Fibroblast of lung (primary cell): ENCODE results near the gene HID1. TPM values are rescaled to one million over a fixed set of nuclear protein-coding genes. Genes with fewer than 3 reads are reported as not detected.

ENCODE experiments used
- DNase-seq, 2 donors: peaks; one replicate each; pipeline versions ENCODE4 v3.0.0 to v3.0.0-alpha.2; 2010; ENCODE audit warnings: low read depth in 2 of 2
- H2AFZ ChIP-seq: 2 replicates; pipeline ENCODE4 v1.5.1; 2012; ENCODE audit warnings: low read length, control low read depth, inconsistent platforms
- H3K27ac ChIP-seq: 2 replicates; pipeline ENCODE4 v1.5.1; 2011; ENCODE audit warnings: low read length, control low read depth; ENCODE audit not compliant: insufficient read depth
- H3K27me3 ChIP-seq: 2 replicates; pipeline ENCODE4 v1.5.1; 2011; ENCODE audit warnings: mild to moderate bottlenecking, low read length; ENCODE audit not compliant: control insufficient read depth, insufficient read depth
- H3K36me3 ChIP-seq: 2 replicates; pipeline ENCODE4 v1.5.1; 2011; ENCODE audit warnings: low read length; ENCODE audit not compliant: control insufficient read depth, insufficient read depth
- H3K4me1 ChIP-seq: 2 replicates; pipeline ENCODE4 v1.5.1; 2011; ENCODE audit warnings: low read length; ENCODE audit not compliant: control insufficient read depth, insufficient read depth; ENCODE audit errors: extremely low read depth
- H3K4me2 ChIP-seq: 2 replicates; pipeline ENCODE4 v1.5.1; 2011; ENCODE audit warnings: low read length, control low read depth; ENCODE audit not compliant: insufficient read depth; ENCODE audit errors: extremely low read depth
- H3K4me3 ChIP-seq, 4 experiments: fragments of 200-600 bp in 1 of 4; sonication (generic) in 1 of 4; replicated peaks in 1 of 4; 2 replicates each; pipeline ENCODE4 v1.5.1; 2011 to 2016; ENCODE audit warnings: low read length in 4 of 4, low read depth in 3 of 4, mild to moderate bottlenecking in 3 of 4, control low read depth in 2 of 4, inconsistent platforms in 1 of 4, mixed read lengths in 1 of 4; ENCODE audit not compliant: insufficient read depth in 1 of 4; ENCODE audit errors: control extremely low read depth in 1 of 4
- H3K79me2 ChIP-seq: 2 replicates; pipeline ENCODE4 v1.5.1; 2012; ENCODE audit warnings: mild to moderate bottlenecking, low read length, inconsistent platforms; ENCODE audit not compliant: control insufficient read depth, insufficient read depth
- H3K9ac ChIP-seq: 2 replicates; pipeline ENCODE4 v1.5.1; 2011; ENCODE audit warnings: mild to moderate bottlenecking, low read length, control low read depth; ENCODE audit not compliant: insufficient read depth
- H3K9me3 ChIP-seq: 2 replicates; pipeline ENCODE4 v1.5.1; 2012; ENCODE audit warnings: low read depth, low read length; ENCODE audit not compliant: control insufficient read depth, insufficient read depth
- H4K20me1 ChIP-seq: 2 replicates; pipeline ENCODE4 v1.5.1; 2011; ENCODE audit warnings: low read length; ENCODE audit not compliant: control insufficient read depth, insufficient read depth; ENCODE audit errors: extremely low read depth
- EZH2 ChIP-seq: IDR thresholded peaks from 2 replicates; pipeline ENCODE4 v1.5.1; 2012; ENCODE audit warnings: low read length, control low read depth, mild to moderate bottlenecking; ENCODE audit errors: missing control alignments
- polyA plus RNA-seq, 2 donors: library from polyadenylated mRNA; depleted of rRNA in 1 of 2; stranded (reverse) in 1 of 2; unstranded in 1 of 2; fragments of >200 nt; gene quantifications; 2 replicates each; pipeline ENCODE4 v1.2.1, GENCODE V29; 2011 to 2012; ENCODE audit warnings: missing spikeins in 1 of 2
- total RNA-seq: library from RNA; depleted of rRNA; stranded (reverse); fragments of >200 nt; gene quantifications from 2 replicates; pipeline ENCODE4 v1.2.1, GENCODE V29; 2014
- TF ChIP-seq, protein P1 (sequence below), 2 donors: IDR thresholded peaks in 1 of 2; conservative IDR thresholded peaks in 1 of 2; 1 replicate in 1 of 2; 2 replicates in 1 of 2; pipeline ENCODE4 v1.5.1; 2011 to 2012; ENCODE audit warnings: low read length in 2 of 2, control low read depth in 1 of 2, inconsistent platforms in 1 of 2, low read depth in 1 of 2, mild to moderate bottlenecking in 1 of 2

The HID1 gene
- total and polyA plus RNA-seq, 2 donors (not counting 1 experiment from before 2014, with no cell fraction given) = 0.17 to 0.23 TPM

DNA sequence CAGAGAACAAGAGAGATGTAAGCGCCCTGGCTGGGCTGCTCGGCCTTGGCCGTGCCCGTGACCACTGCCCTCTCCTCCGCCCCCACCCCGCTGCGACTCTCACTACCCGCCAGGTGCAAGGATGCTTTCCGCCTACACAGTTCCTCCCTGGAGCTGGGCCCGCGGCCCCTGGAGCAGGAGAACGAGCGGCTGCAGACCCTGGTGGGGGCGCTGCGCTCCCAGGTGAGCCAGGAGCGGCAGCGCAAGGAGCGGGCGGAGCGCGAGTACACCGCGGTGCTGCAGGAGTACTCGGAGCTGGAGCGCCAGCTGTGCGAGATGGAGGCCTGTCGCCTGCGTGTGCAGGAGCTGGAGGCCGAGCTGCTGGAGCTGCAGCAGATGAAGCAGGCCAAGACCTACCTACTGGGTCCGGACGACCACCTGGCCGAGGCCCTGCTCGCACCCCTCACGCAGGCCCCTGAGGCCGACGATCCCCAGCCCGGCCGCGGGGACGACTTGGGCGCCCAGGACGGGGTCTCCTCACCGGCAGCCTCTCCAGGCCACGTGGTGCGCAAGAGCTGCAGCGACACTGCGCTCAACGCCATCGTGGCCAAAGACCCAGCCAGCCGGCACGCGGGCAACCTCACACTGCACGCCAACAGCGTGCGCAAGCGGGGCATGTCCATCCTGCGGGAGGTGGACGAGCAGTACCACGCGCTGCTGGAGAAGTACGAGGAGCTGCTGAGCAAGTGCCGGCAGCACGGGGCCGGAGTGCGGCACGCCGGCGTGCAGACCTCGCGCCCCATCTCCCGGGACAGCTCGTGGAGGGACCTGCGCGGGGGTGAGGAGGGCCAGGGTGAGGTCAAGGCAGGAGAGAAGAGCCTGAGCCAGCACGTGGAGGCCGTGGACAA lies 30.8 kb upstream of the HID1 start:
- Histone ChIP-seq H3K4me3 (no peak overlapping the region), H3K9me3 (no peaks in the 10 kb centered on the region), H3K36me3 (peaks cover 13% of the 10 kb centered on the region), H3K9ac (no peak overlapping the region), H2AFZ (no peak overlapping the region), H3K27me3 (no peaks in the 10 kb centered on the region), H3K4me2 (no peak overlapping the region), H3K79me2 (no peaks in the 10 kb centered on the region), H4K20me1 (no peaks in the 10 kb centered on the region), H3K4me1 (no peaks in the 10 kb centered on the region), H3K27ac (no peak overlapping the region)
- no peak for DNase-seq
- TF ChIP-seq, protein P1, sequence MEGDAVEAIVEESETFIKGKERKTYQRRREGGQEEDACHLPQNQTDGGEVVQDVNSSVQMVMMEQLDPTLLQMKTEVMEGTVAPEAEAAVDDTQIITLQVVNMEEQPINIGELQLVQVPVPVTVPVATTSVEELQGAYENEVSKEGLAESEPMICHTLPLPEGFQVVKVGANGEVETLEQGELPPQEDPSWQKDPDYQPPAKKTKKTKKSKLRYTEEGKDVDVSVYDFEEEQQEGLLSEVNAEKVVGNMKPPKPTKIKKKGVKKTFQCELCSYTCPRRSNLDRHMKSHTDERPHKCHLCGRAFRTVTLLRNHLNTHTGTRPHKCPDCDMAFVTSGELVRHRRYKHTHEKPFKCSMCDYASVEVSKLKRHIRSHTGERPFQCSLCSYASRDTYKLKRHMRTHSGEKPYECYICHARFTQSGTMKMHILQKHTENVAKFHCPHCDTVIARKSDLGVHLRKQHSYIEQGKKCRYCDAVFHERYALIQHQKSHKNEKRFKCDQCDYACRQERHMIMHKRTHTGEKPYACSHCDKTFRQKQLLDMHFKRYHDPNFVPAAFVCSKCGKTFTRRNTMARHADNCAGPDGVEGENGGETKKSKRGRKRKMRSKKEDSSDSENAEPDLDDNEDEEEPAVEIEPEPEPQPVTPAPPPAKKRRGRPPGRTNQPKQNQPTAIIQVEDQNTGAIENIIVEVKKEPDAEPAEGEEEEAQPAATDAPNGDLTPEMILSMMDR (conservative IDR thresholded peaks at IDR 0.05 in 1 of 2, IDR thresholded peaks at IDR 0.05 in 1 of 2; ENCODE audit: low read depth in 1 of 2, low read length in 2 of 2) = no peak
- TF ChIP-seq EZH2 = no peak

DNA sequence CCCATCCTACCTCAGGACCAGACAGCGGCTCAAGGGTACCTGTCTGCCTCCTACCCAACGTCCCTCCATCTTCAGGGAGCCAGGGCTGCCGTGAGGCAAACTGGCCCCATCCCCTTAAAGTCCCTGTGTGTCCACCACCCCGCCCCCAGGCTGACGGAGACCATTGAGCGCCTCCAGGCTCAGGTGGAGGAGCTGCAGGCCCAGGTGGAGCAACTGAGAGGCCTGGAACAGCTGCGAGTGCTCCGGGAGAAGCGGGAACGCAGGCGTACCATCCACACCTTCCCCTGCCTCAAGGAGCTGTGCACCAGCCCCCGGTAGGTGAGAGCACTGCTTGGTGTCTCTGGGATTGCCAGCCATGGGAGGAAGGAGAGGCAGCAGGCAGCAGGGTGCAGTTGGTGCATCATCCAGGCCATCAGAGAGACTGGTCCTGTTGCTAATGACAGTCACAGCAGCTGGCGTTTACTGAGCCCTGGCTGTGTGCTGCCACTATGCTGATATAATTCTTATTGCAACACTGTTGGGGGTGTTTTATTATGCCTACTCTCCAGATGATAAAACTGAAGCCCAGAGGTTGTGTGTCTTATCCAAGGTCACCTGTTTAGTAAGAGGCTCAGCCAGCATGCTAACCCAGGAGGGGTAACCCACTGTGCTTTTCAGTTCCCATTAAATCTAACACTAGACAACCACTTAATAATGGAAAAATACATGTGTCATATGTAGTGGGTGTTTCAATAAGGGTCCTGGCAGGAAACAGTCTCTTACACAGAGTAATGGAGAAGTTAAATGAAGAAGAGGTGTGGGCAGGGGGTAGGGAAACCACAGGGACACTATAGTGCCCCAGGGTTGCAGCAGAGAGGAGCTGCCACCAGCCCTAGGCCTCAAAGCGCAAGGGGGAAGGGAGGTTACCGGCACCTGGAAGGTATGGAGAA lies 29.6 kb upstream of the HID1 start:
- Histone ChIP-seq H3K27me3 (no peaks in the 10 kb centered on the region), H3K4me3 (no peak overlapping the region), H3K4me2 (no peak overlapping the region), H2AFZ (no peak overlapping the region), H3K27ac (no peak overlapping the region), H3K4me1 (no peaks in the 10 kb centered on the region), H3K9me3 (no peaks in the 10 kb centered on the region), H3K79me2 (no peaks in the 10 kb centered on the region), H3K9ac (no peak overlapping the region), H4K20me1 (no peaks in the 10 kb centered on the region), H3K36me3 (peaks cover 13% of the 10 kb centered on the region)
- no peak for DNase-seq
- no peak for TF ChIP-seq EZH2
- TF ChIP-seq, protein P1 (conservative IDR thresholded peaks at IDR 0.05 in 1 of 2, IDR thresholded peaks at IDR 0.05 in 1 of 2; ENCODE audit: low read depth in 1 of 2, low read length in 2 of 2) = no peak

DNA sequence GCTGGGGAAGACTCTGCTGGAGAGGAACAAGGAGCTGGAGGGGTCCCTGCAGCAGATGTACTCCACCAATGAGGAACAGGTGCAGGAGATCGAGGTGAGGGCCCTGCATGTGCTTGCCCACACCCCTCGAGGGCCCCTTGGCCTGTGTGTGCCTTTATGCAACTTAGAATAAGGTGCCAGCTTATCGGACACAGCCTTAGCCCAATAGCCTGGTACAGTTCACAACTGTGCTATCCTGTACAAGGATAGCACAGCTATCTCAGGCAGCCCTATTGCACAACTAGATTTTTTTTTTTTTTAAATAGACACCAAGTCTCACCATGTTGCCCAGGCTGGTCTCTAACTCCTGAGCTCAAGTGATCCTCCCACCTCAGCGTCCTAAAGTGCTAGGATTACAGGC lies 27.0 kb upstream of the HID1 start:
- Histone ChIP-seq H3K36me3 (peaks cover 13% of the 10 kb centered on the region), H4K20me1 (no peaks in the 10 kb centered on the region)

More for the DNA sequence above, 27.0 kb upstream of the HID1 start:
- Histone ChIP-seq H3K4me1 (no peaks in the 10 kb centered on the region), H3K4me2 (no peak overlapping the region), H2AFZ (no peak overlapping the region), H3K9me3 (no peaks in the 10 kb centered on the region), H3K9ac (no peak overlapping the region), H3K79me2 (no peaks in the 10 kb centered on the region), H3K27me3 (no peaks in the 10 kb centered on the region), H3K27ac (no peak overlapping the region), H3K4me3 (no peak overlapping the region)
- no peak for TF ChIP-seq EZH2
- TF ChIP-seq, protein P1 (conservative IDR thresholded peaks at IDR 0.05 in 1 of 2, IDR thresholded peaks at IDR 0.05 in 1 of 2; ENCODE audit: low read depth in 1 of 2, low read length in 2 of 2) = no peak
- no peak for DNase-seq
